Measurements from ENCODE around the gene PRSS48.
"Not testable (repeated sequence)": the region's sequence is repeated elsewhere in the genome, so short reads cannot be mapped to it uniquely, and the experiment has no call there.

PRSS48 gene

GRCh38 chr4:151263455-151263854, 13.5 kb upstream of the PRSS48 start:
- DNase-seq = no peak

GRCh38 chr4:151266497-151266896, 10.5 kb upstream of the PRSS48 start:
- no peak for DNase-seq

GRCh38 chr4:151267104-151267503, 9.9 kb upstream of the PRSS48 start:
- DNase-seq = no peak

GRCh38 chr4:151267822-151268535, 9.0 kb upstream of the PRSS48 start:
- DNase-seq = no peak

- DNase-seq = not testable (repeated sequence)
These were observed 8.1 kb upstream of the PRSS48 start for GRCh38 chr4:151268905-151269304.

GRCh38 chr4:151284534-151285245, 7.7 kb downstream of the PRSS48 start:
- DNase-seq = no peak

- DNase-seq = no peak
These were observed 10.4 kb downstream of the PRSS48 start for GRCh38 chr4:151287409-151287808.

- DNase-seq = no peak
These were observed 14.5 kb downstream of the PRSS48 start for GRCh38 chr4:151291485-151291884.

GRCh38 chr4:151292038-151292437, 15.1 kb downstream of the PRSS48 start:
- no peak for DNase-seq

GRCh38 chr4:151294833-151295496, 18.0 kb downstream of the PRSS48 start:
- DNase-seq = no peak

GRCh38 chr4:151296227-151296626, 19.3 kb downstream of the PRSS48 start:
- peak; percentile 2 for DNase-seq

GRCh38 chr4:151297170-151297569, 20.2 kb downstream of the PRSS48 start:
- no peak for DNase-seq

GRCh38 chr4:151302432-151302831, 25.5 kb downstream of the PRSS48 start:
- DNase-seq = no peak

- no peak for DNase-seq
These were observed 27.3 kb downstream of the PRSS48 start for GRCh38 chr4:151304226-151304625.

GRCh38 chr4:151304755-151305154, 27.8 kb downstream of the PRSS48 start:
- no peak for DNase-seq

- DNase-seq = no peak
These were observed 33.3 kb downstream of the PRSS48 start for GRCh38 chr4:151310124-151310728.

GRCh38 chr4:151313306-151314009, 36.5 kb downstream of the PRSS48 start:
- DNase-seq = no peak

- no peak for DNase-seq
These were observed 37.0 kb downstream of the PRSS48 start for GRCh38 chr4:151314010-151314355.

- DNase-seq = no peak
These were observed 37.5 kb downstream of the PRSS48 start for GRCh38 chr4:151314479-151314878.

- no peak for DNase-seq
These were observed 38.4 kb downstream of the PRSS48 start for GRCh38 chr4:151315212-151315886.

GRCh38 chr4:151316645-151317044, 39.7 kb downstream of the PRSS48 start:
- no peak for DNase-seq

GRCh38 chr4:151318307-151319006, 41.5 kb downstream of the PRSS48 start:
- DNase-seq = no peak
